Motor neuron (in vitro differentiated cells): ENCODE results near the gene IFNLR1. TPM values are rescaled to one million over a fixed set of nuclear protein-coding genes. Genes with fewer than 3 reads are reported as not detected.
A peak's percentile ranks its signal among the peaks of the same experiment; 100 is the strongest.

ENCODE experiments used
- ATAC-seq, 8 experiments: fragments of 200-7000 bp; cut with Tn5 transposase; replicated peaks in 6 of 8; 2 replicates each; pipeline ENCODE4 v1.8.0; 2021; ENCODE audit warnings: mild to moderate bottlenecking in 8 of 8, moderate library complexity in 8 of 8
- H3K27ac ChIP-seq, 2 donors: fragments of 250-450 bp; sonication (Bioruptor Pico); 2 replicates each; pipeline ENCODE4 v1.9.0; 2021; ENCODE audit warnings: antibody characterized with exemption in 2 of 2, mild to moderate bottlenecking in 2 of 2, moderate library complexity in 1 of 2
- H3K4me1 ChIP-seq, 2 donors: fragments of 250-450 bp; sonication (Bioruptor Pico); replicated peaks in 1 of 2; 2 replicates each; pipeline ENCODE4 v1.6.1; 2021; ENCODE audit warnings: antibody characterized with exemption in 2 of 2, mild to moderate bottlenecking in 2 of 2, moderate library complexity in 1 of 2
- H3K4me3 ChIP-seq, 5 donors: fragments of 250-450 bp; sonication (Bioruptor Pico); 2 replicates each; pipeline ENCODE4 v1.9.0; 2021; ENCODE audit warnings: antibody characterized with exemption in 5 of 5, mild to moderate bottlenecking in 5 of 5, moderate library complexity in 4 of 5
- WGBS, 10 experiments: fragments of 450-650 bp; shearing (Covaris generic); methylation state at CpG; one replicate each; pipeline ENCODE4 v1.0.0; 2022; 5-methylcytosine and 5-hydroxymethylcytosine counted together
- in situ Hi-C, 9 experiments: fragments of 400-800 bp; cut with MboI; loops; one replicate each; pipeline ENCODE4 v1.15.0; 2021; ENCODE audit warnings: low sequenced_read_pairs in 9 of 9, low pct_unique_long_range_greater_than_20kb in 2 of 9; ENCODE audit not compliant: unreplicated experiment in 9 of 9
- total RNA-seq, 8 experiments: library from RNA; unstranded; fragments of 300-600 nt; gene quantifications; 2 replicates each; pipeline versions ENCODE4 v1.2.3 to v1.2.4, GENCODE V29; 2022

IFNLR1 gene
- total RNA-seq, 8 experiments from 2014 or later, result 0.11 to 2.1 (median 0.55) TPM

- 87 to 96% (median 90%) methylated on average over 2 to 7 of the region's 7 CpGs; no CpG with 5 or more reads in 6 of the 10 experiments for WGBS, 10 experiments
- no peak overlapping the region for H3K27ac ChIP-seq
- in situ Hi-C loops, result no loop called here
- H3K4me3 ChIP-seq, result no peak overlapping the region
- H3K4me1 ChIP-seq, result no peaks in the 10 kb centered on the region
- ATAC-seq, result no peak
These were observed 64.3 kb downstream of the IFNLR1 start for GRCh38 chr1:24122776-24123175.

GRCh38 chr1:24121406-24121805 is 65.7 kb downstream of the IFNLR1 start:
- H3K27ac ChIP-seq, result no peak overlapping the region
- H3K4me3 ChIP-seq, result no peak overlapping the region
- H3K4me1 ChIP-seq, result no peaks in the 10 kb centered on the region
- ATAC-seq, result no peak
- 51 to 90% (median 79%) methylated on average over 1 to 5 of the region's 14 CpGs; no CpG with 5 or more reads in 6 of the 10 experiments for WGBS, 10 experiments
- in situ Hi-C loops, result no loop called here

GRCh38 chr1:24120965-24121364 is 66.1 kb downstream of the IFNLR1 start:
- peak in 1 of 8 experiments; percentile 9 for ATAC-seq
- in situ Hi-C loops, result no loop called here
- H3K4me1 ChIP-seq, result no peaks in the 10 kb centered on the region
- 40 to 100% (median 60%) methylated on average over 1 of the region's 3 CpGs; no CpG with 5 or more reads in 7 of the 10 experiments for WGBS, 10 experiments
- no peak overlapping the region for H3K27ac ChIP-seq
- H3K4me3 ChIP-seq, result no peak overlapping the region

DNA sequence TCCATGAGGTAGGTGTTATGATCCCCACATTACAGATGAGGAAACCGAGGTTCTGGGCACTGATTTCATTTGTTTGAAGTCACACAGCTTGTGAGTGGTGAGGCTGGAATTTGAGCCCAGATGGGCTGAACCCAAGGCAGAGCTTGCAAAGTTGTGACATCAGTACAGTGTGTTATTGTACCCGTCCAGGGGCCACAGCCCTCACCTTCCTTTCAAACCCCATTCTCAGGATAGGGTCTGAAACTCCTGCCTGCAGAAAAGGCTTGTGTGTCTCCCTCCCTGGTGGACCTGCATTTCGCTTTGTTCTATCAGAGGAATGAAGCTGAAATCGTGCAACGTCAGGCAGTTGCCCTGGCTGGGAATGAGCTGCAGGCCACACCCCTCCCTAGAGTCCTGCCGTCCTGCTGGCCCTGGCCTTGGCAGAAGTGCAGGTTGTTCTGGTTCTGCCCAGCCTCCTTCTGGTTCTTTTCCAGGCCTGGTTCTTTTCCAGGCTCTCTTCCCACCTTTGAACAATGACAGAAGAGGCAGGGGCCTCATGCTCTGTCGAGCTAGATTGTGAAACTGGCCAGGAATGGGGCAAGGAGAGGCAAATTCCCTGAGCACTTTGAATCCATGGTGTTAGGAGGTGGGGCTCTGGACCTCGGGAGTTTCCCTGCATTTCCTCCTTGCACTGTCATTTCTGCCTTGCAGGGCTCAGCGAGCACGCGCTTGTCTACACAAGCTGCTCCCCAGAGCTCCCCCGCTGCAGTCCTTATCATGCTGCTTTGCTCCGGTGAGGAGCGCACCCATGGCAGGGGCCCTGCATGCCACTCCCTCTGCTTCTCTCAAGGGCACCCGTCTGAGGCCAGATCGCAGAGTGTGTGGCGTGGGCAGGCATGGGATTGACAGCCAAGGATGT is 67.0 kb downstream of the IFNLR1 start:
- in situ Hi-C loops, result no loop called here
- Histone ChIP-seq H3K27ac (no peak overlapping the region), H3K4me3 (no peak overlapping the region), H3K4me1 (no peaks in the 10 kb centered on the region)
- WGBS, 10 experiments, result 17 to 100% (median 59%) methylated on average over 1 to 14 of the region's 17 CpGs
- ATAC-seq, result peak in 7 of 8 experiments; percentile 32 to 90 (median 62)

DNA sequence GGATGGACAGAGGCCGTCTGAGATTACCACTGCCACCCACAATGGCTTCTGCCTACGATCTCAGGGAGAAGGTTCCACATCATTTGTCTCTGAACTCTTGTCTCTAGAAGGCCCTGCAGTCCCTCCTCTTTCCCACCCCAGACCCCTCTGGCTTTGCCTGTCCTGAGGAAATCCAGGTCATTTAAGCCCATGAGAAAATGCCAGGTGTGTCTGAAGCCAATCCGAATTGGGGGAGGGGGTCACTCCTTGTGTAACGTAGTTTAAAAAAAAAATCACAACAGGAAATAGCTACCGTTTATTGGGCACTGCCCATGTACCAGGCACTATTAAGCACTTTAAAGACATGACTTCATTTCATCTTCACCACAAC is 67.6 kb downstream of the IFNLR1 start:
- H3K4me1 ChIP-seq, result no peaks in the 10 kb centered on the region
- in situ Hi-C loops, result no loop called here
- no peak overlapping the region for H3K4me3 ChIP-seq
- 80 to 85% (median 83%) methylated on average over 1 to 5 of the region's 5 CpGs; no CpG with 5 or more reads in 5 of the 10 experiments for WGBS, 10 experiments
- H3K27ac ChIP-seq, result no peak overlapping the region
- ATAC-seq, result no peak

DNA sequence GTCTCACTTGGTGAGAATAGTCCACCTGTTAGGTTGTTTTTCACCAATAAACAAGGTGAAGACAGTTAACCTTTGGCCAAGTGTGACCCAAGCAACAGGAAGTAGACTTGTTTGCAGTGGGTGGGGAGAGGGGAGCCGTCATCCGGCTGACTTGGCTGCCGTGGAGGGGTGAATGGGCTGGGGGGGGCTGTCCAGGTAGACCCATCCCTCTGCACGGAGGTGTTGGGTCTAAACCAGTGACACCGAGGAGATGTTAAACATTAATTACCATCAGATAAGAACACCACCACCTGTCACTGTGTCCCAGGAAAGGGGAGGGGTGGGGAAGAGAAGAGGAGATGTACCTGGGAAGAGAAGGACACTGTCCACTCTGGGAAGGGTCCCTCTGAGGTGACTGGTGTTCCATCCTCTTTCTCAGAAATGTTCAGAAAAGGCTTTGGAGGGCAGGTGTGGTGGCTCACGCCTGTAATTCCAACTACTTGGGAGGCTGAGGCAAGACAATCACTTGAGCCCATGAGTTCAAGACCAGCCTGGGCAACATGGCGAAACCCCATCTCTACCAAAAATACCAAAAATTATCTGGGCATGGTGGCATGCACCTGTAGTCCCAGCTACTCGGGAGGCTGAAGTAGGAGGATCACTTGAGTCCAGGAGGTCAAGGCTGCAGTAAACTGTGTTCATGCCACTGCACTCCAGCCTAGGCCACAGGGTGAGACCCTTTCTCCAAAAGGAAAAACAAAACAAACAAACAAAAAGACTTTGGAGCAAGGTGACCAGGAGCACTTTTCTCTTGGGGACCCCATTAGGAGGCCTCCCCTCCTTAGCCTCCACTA is 68.5 kb downstream of the IFNLR1 start:
- WGBS, 10 experiments, result 46 to 100% (median 87%) methylated on average over 1 to 6 of the region's 8 CpGs; no CpG with 5 or more reads in 3 of the 10 experiments

DNA sequence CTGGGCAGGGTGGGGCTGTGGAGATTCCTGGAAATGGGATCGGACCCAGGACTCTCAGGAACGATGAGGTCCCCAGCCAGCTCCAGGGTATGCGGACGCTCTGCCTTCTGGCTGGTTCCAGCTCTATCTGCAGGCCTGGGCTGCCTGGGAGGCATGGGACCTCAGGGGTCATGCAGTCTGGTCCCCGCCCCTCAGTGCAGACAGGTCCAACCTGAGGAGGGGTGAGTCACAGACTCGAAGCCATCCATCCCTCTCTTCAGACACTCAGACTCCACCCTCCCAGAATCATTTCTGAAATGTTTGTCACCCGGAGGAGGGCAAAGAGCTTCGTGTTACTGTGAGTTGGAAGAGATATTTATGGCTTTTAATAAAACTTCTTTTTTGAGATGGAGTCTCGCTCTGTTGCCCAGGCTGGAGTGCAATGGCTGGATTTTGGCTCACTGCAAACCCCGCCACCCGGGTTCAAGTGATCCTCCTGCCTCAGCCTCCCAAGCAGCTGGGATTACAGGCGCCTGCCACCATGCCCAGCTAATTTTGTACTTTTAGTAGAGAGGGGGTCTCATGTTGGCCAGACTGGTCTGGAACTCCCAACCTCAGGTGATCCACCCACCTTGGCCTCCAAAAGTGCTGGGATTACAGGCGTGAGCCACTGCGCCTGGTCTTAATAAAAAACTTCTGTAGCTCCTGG is 69.2 kb downstream of the IFNLR1 start:
- in situ Hi-C loops, result no loop called here
- H3K27ac ChIP-seq, result no peak overlapping the region
- peak in 3 of 8 experiments; percentile 49 to 73 (median 53) for ATAC-seq
- H3K4me1 ChIP-seq, result no peaks in the 10 kb centered on the region
- no peak overlapping the region for H3K4me3 ChIP-seq
- WGBS, 10 experiments, result 0 to 100% (median 82%) methylated on average over 1 to 11 of the region's 14 CpGs; no CpG with 5 or more reads in 3 of the 10 experiments

More for the DNA sequence above, 68.5 kb downstream of the IFNLR1 start:
- Histone ChIP-seq H3K4me3 (no peak overlapping the region), H3K4me1 (no peaks in the 10 kb centered on the region), H3K27ac (no peak overlapping the region)
- in situ Hi-C loops, result no loop called here
- ATAC-seq, result no peak

DNA sequence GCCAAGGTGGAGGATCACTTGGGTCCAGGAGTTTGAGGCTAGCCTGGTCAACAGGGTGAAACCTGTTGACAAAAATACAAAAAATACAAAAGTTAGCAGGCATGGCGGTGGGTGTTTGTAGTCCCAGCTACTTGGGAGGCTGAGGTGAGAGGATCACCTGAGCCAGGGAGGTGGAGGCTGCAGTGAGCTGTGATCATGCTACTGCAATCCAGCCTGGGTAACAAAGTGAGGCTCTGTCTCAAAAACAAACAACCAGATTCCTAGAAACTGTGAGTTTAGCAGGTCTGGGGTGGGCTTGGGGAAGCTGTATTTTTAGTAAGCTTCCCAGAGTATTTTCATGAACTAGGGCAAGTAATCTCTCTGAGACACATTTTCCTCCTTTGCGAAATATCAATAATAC is 70.0 kb downstream of the IFNLR1 start:
- in situ Hi-C loops, result no loop called here
- Histone ChIP-seq H3K4me3 (no peak overlapping the region), H3K4me1 (peaks cover 0 to 3% of the 10 kb centered on the region in 2 donors), H3K27ac (no peak overlapping the region)
- 80 to 100% (median 91%) methylated on average over 1 to 2 of the region's 2 CpGs; no CpG with 5 or more reads in 2 of the 10 experiments for WGBS, 10 experiments
- no peak for ATAC-seq

- Histone ChIP-seq H3K27ac (no peak overlapping the region), H3K4me1 (peaks cover 0 to 13% of the 10 kb centered on the region in 2 donors), H3K4me3 (no peak overlapping the region)
- in situ Hi-C loops, result no loop called here
- 83 to 100% (median 94%) methylated on average over 3 to 6 of the region's 6 CpGs for WGBS, 10 experiments
- ATAC-seq, result no peak
These were observed 72.3 kb downstream of the IFNLR1 start for GRCh38 chr1:24114753-24115152.

GRCh38 chr1:24113641-24114033 is 73.5 kb downstream of the IFNLR1 start:
- in situ Hi-C loops, result no loop called here
- H3K4me3 ChIP-seq, result no peak overlapping the region
- ATAC-seq, result no peak
- no peak overlapping the region for H3K27ac ChIP-seq
- H3K4me1 ChIP-seq, result peaks cover 0 to 13% of the 10 kb centered on the region in 2 donors
- WGBS, 10 experiments, result 0 to 91% (median 56%) methylated on average over 1 to 5 of the region's 6 CpGs; no CpG with 5 or more reads in 4 of the 10 experiments

GRCh38 chr1:24111996-24112779 is 74.9 kb downstream of the IFNLR1 start, which contains the start of gene MYOM3:
Gene MYOM3 (minus strand): TSS chr1:24112135. CDS start chr1:24108636, 3,499 bp downstream.
- peak within 1 kb of the TSS in 3 of 5 donors; percentile 3 to 21 (median 13) for H3K4me3 ChIP-seq
- peak; percentile 82 to 98 (median 96) for ATAC-seq
- 0 to 74% (median 18%) methylated on average over 1 to 17 of the region's 27 CpGs; no CpG with 5 or more reads in 2 of the 10 experiments for WGBS, 10 experiments
- H3K27ac ChIP-seq, result no peak within 1 kb of the TSS
- H3K4me1 ChIP-seq, result peaks cover 0 to 26% of the 10 kb centered on the region in 2 donors
- in situ Hi-C loops, result no loop called here
